ENCODE results near the gene RXFP2.

- TF ChIP-seq CTCF (IDR thresholded peaks at IDR 0.05), result no peak
- TF ChIP-seq POLR2A (IDR thresholded peaks at IDR 0.05), result no peak
Measured at GRCh38 chr13:31765138-31765785, 25.9 kb downstream of the RXFP2 start.
